Endothelial cell (in vitro differentiated cells): ENCODE results near the gene BTBD8. TPM values are rescaled to one million over a fixed set of nuclear protein-coding genes. Genes with fewer than 3 reads are reported as not detected.

ENCODE experiments used
- DNase-seq: peaks from one replicate; pipeline ENCODE4 v3.0.0; 2021; ENCODE audit warnings: low spot score
- H3K27ac Mint-ChIP-seq: one replicate; pipeline ENCODE4 v1.8.0; 2021; ENCODE audit warnings: mixed read lengths, inconsistent platforms; ENCODE audit not compliant: unreplicated experiment
- H3K27me3 Mint-ChIP-seq: one replicate; pipeline ENCODE4 v1.8.0; 2021; ENCODE audit warnings: mild to moderate bottlenecking, moderate library complexity, mixed read lengths, inconsistent platforms; ENCODE audit not compliant: unreplicated experiment
- H3K36me3 Mint-ChIP-seq: one replicate; pipeline ENCODE4 v1.8.0; 2021; ENCODE audit warnings: mild to moderate bottlenecking, low read depth, mixed read lengths, inconsistent platforms; ENCODE audit not compliant: unreplicated experiment
- H3K4me1 Mint-ChIP-seq: one replicate; pipeline ENCODE4 v1.8.0; 2021; ENCODE audit warnings: mild to moderate bottlenecking, mixed read lengths, inconsistent platforms; ENCODE audit not compliant: unreplicated experiment
- H3K4me3 Mint-ChIP-seq: one replicate; pipeline ENCODE4 v1.8.0; 2021; ENCODE audit warnings: mild to moderate bottlenecking, mixed read lengths, inconsistent platforms; ENCODE audit not compliant: unreplicated experiment
- H3K9me3 Mint-ChIP-seq: one replicate; pipeline ENCODE4 v1.8.0; 2021; ENCODE audit warnings: mixed read lengths, inconsistent platforms; ENCODE audit not compliant: unreplicated experiment
- CTCF ChIP-seq: fragments of 200-600 bp; sonication (generic); IDR thresholded peaks from one replicate; pipeline ENCODE4 v1.5.0; 2021; ENCODE audit warnings: antibody characterized with exemption; ENCODE audit not compliant: unreplicated experiment
- total RNA-seq: library from RNA; stranded (reverse); fragmentation: NEBNext Ultra II Directional; extraction: Animal tissue kit (Norgen Biotek cat#: 25700); gene quantifications from one replicate; pipeline ENCODE4 v1.2.1, GENCODE V29; 2021; ENCODE audit not compliant: unreplicated experiment

The BTBD8 gene
- total RNA-seq, 1 donor from 2014 or later: 4.0 TPM

DNA sequence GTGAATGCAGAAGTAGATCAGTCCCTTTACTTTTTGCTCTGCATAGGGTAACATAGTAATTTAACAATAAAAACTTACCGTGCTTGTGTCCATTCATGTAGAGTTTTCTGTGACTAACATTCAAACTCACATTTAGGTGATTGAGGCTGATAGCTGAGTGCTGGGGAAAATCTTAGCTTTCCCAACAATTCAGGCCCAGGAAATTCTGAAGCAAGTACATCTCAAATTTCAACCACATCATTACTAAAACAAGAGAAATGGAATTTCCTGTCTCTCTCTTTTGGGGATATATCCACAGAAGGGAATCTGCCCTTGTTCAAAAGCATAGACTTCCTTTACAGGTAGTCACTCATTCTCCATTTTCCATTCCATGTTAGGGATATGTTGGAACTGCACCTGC, 104.5 kb downstream of the BTBD8 start:
- H3K27ac Mint-ChIP-seq: peak overlapping the region; percentile 70
- H3K4me1 Mint-ChIP-seq: peaks cover 15% of the 10 kb centered on the region
- no peaks in the 10 kb centered on the region for H3K27me3 Mint-ChIP-seq
- no peak for DNase-seq
- no peak overlapping the region for H3K4me3 Mint-ChIP-seq
- no peak for TF ChIP-seq CTCF
- H3K9me3 Mint-ChIP-seq: no peaks in the 10 kb centered on the region
- peaks cover 3% of the 10 kb centered on the region for H3K36me3 Mint-ChIP-seq

- no peak overlapping the region for H3K4me3 Mint-ChIP-seq
- DNase-seq: no peak
- TF ChIP-seq CTCF: no peak
- H3K36me3 Mint-ChIP-seq: no peaks in the 10 kb centered on the region
- H3K27me3 Mint-ChIP-seq: no peaks in the 10 kb centered on the region
- no peak overlapping the region for H3K27ac Mint-ChIP-seq
- no peaks in the 10 kb centered on the region for H3K9me3 Mint-ChIP-seq
- peaks cover 15% of the 10 kb centered on the region for H3K4me1 Mint-ChIP-seq
These were observed 105.9 kb downstream of the BTBD8 start for GRCh38 chr1:92186081-92186480.

DNA sequence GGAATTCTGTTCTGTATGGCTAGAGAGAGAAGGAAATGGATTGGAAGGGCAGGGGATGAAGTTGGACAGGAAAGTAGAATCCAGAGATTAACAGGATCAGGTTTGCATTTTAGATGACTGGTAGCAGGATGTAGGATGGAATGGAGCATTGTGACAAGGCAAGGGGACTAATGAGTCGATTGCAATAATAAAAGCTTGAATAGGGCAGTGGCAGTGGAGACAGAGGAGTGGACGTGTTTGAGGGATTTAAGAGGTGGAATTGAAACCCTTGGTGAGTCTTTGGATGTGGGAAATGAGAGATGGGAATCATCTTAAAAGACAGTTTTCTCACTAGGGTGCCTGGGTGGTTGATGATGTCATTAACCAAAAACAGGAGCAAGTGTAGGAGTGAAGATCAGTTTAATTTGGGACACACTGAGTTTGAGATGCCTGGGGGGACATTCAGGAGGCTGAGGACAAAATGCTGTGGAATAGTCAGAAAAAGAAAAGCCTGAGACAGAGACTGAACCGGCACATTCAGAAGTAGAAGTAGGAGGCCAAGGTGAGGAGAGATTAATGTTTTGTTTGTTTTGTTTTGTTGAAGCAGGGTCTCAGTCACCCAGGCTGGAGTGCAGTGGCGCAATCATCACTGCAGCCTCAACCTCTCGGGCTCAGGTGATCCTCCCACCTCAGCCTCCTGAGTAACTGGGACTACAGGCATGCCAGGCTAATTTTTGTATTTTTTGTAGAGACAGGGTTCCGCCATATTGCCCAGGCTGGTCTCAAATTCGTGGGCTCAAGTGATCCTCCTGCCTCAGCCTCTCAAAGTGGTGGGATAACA, 108.5 kb downstream of the BTBD8 start:
- H3K36me3 Mint-ChIP-seq: no peaks in the 10 kb centered on the region
- TF ChIP-seq CTCF: no peak
- peaks cover 14% of the 10 kb centered on the region for H3K4me1 Mint-ChIP-seq
- H3K4me3 Mint-ChIP-seq: no peak overlapping the region
- DNase-seq: no peak
- H3K27ac Mint-ChIP-seq: no peak overlapping the region
- H3K27me3 Mint-ChIP-seq: no peaks in the 10 kb centered on the region
- no peaks in the 10 kb centered on the region for H3K9me3 Mint-ChIP-seq

GRCh38 chr1:92191726-92192125, 111.6 kb downstream of the BTBD8 start:
- Mint-ChIP-seq H3K4me1 (peaks cover 5% of the 10 kb centered on the region), H3K9me3 (no peaks in the 10 kb centered on the region), H3K27ac (no peak overlapping the region), H3K4me3 (no peak overlapping the region), H3K36me3 (no peaks in the 10 kb centered on the region), H3K27me3 (no peaks in the 10 kb centered on the region)
- no peak for DNase-seq
- TF ChIP-seq CTCF: no peak

GRCh38 chr1:92192246-92192645, 112.1 kb downstream of the BTBD8 start:
- no peak for DNase-seq
- Mint-ChIP-seq H3K36me3 (no peaks in the 10 kb centered on the region), H3K9me3 (no peaks in the 10 kb centered on the region), H3K4me3 (no peak overlapping the region), H3K27me3 (no peaks in the 10 kb centered on the region), H3K27ac (no peak overlapping the region), H3K4me1 (peaks cover 5% of the 10 kb centered on the region)
- no peak for TF ChIP-seq CTCF
